ENCODE data around the gene ITSN1. TPM values are rescaled to one million over a fixed set of nuclear protein-coding genes. Genes with fewer than 3 reads are reported as not detected.

Gene ITSN1
- total RNA-seq (100 to 1,000 TPM in 1 of 2 donors, 10 to 100 TPM in 1; 52.0 to 112 TPM), polyA plus RNA-seq (10 to 100 TPM; 20.3 to 28.3 TPM)

GRCh38 chr21:33642027-33642895, at the start of gene ITSN1:
ITSN1 (plus strand) TSS chr21:33642501; CDS start chr21:33718829, 76,328 bp downstream.
- Histone ChIP-seq H3K36me3 (ENCODE audit: control insufficient read depth in 4 of 4, insufficient read depth in 3 of 4, low read depth in 1 of 4, low read length in 3 of 4) (no peaks in the 10 kb centered on the region), H3K4me3 (ENCODE audit: low read depth in 1 of 3, low read length in 3 of 3) (peak within 1 kb of the TSS; percentile 87 to 98 (median 97)), H3K9me3 (ENCODE audit: control insufficient read depth in 4 of 4, low read length in 3 of 4) (no peaks in the 10 kb centered on the region), H3K9ac (ENCODE audit: low read depth in 1 of 2, low read length in 2 of 2) (peak within 1 kb of the TSS; percentile 74 to 91), H3K27ac (ENCODE audit: low read depth in 1 of 2, low read length in 2 of 2) (peak within 1 kb of the TSS; percentile 92 to 93), H3K27me3 (ENCODE audit: control insufficient read depth in 4 of 4, insufficient read depth in 4 of 4, low read length in 3 of 4) (no peaks in the 10 kb centered on the region), H3K4me1 (ENCODE audit: control insufficient read depth in 4 of 4, insufficient read depth in 4 of 4, low read length in 3 of 4) (peaks cover 8 to 29% (median 23%) of the 10 kb centered on the region in 4 donors)
- peak; percentile 100 for DNase-seq (ENCODE audit: low spot score)
- WGBS = under 1% methylated on average over 71 of the region's 71 CpGs
- TF ChIP-seq FOXA1 (IDR thresholded peaks at IDR 0.05) = peak; percentile 37
- peak; percentile 4 to 18 for TF ChIP-seq RAD21 (IDR thresholded peaks at IDR 0.05)
- peak; percentile 65 for TF ChIP-seq ZBTB33 (IDR thresholded peaks at IDR 0.05)
- TF ChIP-seq EGR1 (IDR thresholded peaks at IDR 0.05; ENCODE audit: low read depth in 2 of 2) = peak; percentile 69 to 75
- no peak for TF ChIP-seq HNF4G (IDR thresholded peaks at IDR 0.05)
- TF ChIP-seq SP1 (IDR thresholded peaks at IDR 0.05) = peak; percentile 93
- TF ChIP-seq ATF3 (IDR thresholded peaks at IDR 0.05) = no peak
- TF ChIP-seq HNF4A (conservative IDR thresholded peaks at IDR 0.05) = no peak
- no peak for TF ChIP-seq JUND (IDR thresholded peaks at IDR 0.05)
- peak; percentile 47 for TF ChIP-seq YY1 (IDR thresholded peaks at IDR 0.05)
- TF ChIP-seq MAX (IDR thresholded peaks at IDR 0.05) = no peak
- peak; percentile 71 for TF ChIP-seq REST (IDR thresholded peaks at IDR 0.05)
- TF ChIP-seq RXRA (IDR thresholded peaks at IDR 0.05) = peak in 1 of 2 donors; percentile 47
- TF ChIP-seq CTCF (IDR thresholded peaks at IDR 0.05; ENCODE audit: low read depth, low read length, missing input control) = no peak
- TF ChIP-seq GABPA (IDR thresholded peaks at IDR 0.05 in 1 of 2, conservative IDR thresholded peaks at IDR 0.05 in 1 of 2) = peak in 1 of 2 donors; percentile 70
- TF ChIP-seq FOXA2 (IDR thresholded peaks at IDR 0.05) = peak; percentile 1
- peak; percentile 65 for TF ChIP-seq NR2F2 (IDR thresholded peaks at IDR 0.05)
- TF ChIP-seq TAF1 (conservative IDR thresholded peaks at IDR 0.05) = peak; percentile 92

All from liver (tissue), 9 donors.